Gastroesophageal sphincter (tissue), 4 donors: ENCODE data around the gene SLC17A8. TPM values are rescaled to one million over a fixed set of nuclear protein-coding genes. Genes with fewer than 3 reads are reported as not detected.
"Not testable (repeated sequence)": the region's sequence is repeated elsewhere in the genome, so short reads cannot be mapped to it uniquely, and the experiment has no call there.

Experiments used
- ATAC-seq: fragments of 150-250 bp; one replicate; pipeline ENCODE4 v1.9.1; 2016; ENCODE audit warnings: mild to moderate bottlenecking, moderate library complexity
- H3K27ac ChIP-seq, 4 donors: fragments of 200-600 bp; sonication (generic) in 3 of 4; 1 replicate in 3 of 4; 2 replicates in 1 of 4; pipeline ENCODE4 v1.5.1; 2016 to 2019
- H3K27me3 ChIP-seq: fragments of 200-600 bp; sonication (generic); one replicate; pipeline ENCODE4 v1.5.1; 2019
- H3K36me3 ChIP-seq, 2 donors: fragments of 200-600 bp; sonication (generic); one replicate each; pipeline ENCODE4 v1.5.1; 2019; ENCODE audit warnings: control low read depth in 1 of 2
- H3K4me1 ChIP-seq, 3 donors: fragments of 200-600 bp; sonication (generic); 1 replicate in 2 of 3; 2 replicates in 1 of 3; pipeline ENCODE4 v1.5.1; 2016 to 2019; ENCODE audit warnings: control low read depth in 2 of 3
- H3K4me3 ChIP-seq, 2 donors: fragments of 200-600 bp; sonication (generic); one replicate each; pipeline ENCODE4 v1.5.1; 2019; ENCODE audit warnings: mild to moderate bottlenecking in 1 of 2, moderate library complexity in 1 of 2
- H3K9me3 ChIP-seq, 3 donors: fragments of 200-600 bp; sonication (generic); one replicate each; pipeline ENCODE4 v1.5.1; 2017 to 2019; ENCODE audit warnings: control low read depth in 2 of 3
- CTCF ChIP-seq, 4 experiments: fragments of 200-600 bp in 2 of 4; fragments of 450-650 bp in 2 of 4; sonication (generic) in 1 of 4; IDR thresholded peaks; one replicate each; pipeline ENCODE4 v1.5.1; 2017 to 2019; ENCODE audit warnings: antibody characterized with exemption in 4 of 4, mild to moderate bottlenecking in 2 of 4, moderate library complexity in 2 of 4
- EP300 ChIP-seq: sonication (generic); formaldehyde crosslinking; IDR thresholded peaks from one replicate; pipeline ENCODE4 v1.6.1; 2017; ENCODE audit warnings: antibody characterized with exemption, mild to moderate bottlenecking
- POLR2A ChIP-seq, 2 donors: fragments of 450-650 bp; IDR thresholded peaks; one replicate each; pipeline ENCODE4 v1.6.1; 2017; ENCODE audit warnings: antibody characterized with exemption in 2 of 2, mild to moderate bottlenecking in 2 of 2, moderate library complexity in 1 of 2
- POLR2AphosphoS5 ChIP-seq: sonication (generic); formaldehyde crosslinking; IDR thresholded peaks from one replicate; pipeline ENCODE4 v1.6.1; 2017; ENCODE audit warnings: antibody characterized with exemption
- WGBS, 2 donors: methylation state at CpG; one replicate each; pipeline ENCODE4 v1.1.5; 2018; ENCODE audit warnings: low coverage in 1 of 2; 5-methylcytosine and 5-hydroxymethylcytosine counted together
- total RNA-seq, 4 donors: library from RNA; depleted of rRNA; stranded (reverse); fragments of >200 nt; gene quantifications; one replicate each; pipeline ENCODE4 v1.1.0, GENCODE V29; 2016

The SLC17A8 gene
- total RNA-seq, 4 donors from 2014 or later: not detected

- TF ChIP-seq POLR2A (IDR thresholded peaks at IDR 0.05) (no peak), EP300 (no peak), POLR2AphosphoS5 (no peak), CTCF (IDR thresholded peaks at IDR 0.05) (no peak)
- no peak overlapping the region for H3K4me3 ChIP-seq
- ATAC-seq: no peak
- H3K4me1 ChIP-seq: no peaks in the 10 kb centered on the region
- no peaks in the 10 kb centered on the region for H3K36me3 ChIP-seq
- H3K27me3 ChIP-seq: no peaks in the 10 kb centered on the region
- H3K27ac ChIP-seq: no peak overlapping the region
- H3K9me3 ChIP-seq: no peaks in the 10 kb centered on the region
- 84 to 94% methylated on average over 5 to 6 of the region's 6 CpGs for WGBS, 2 donors
Observed at GRCh38 chr12:100413001-100413400, 56.1 kb downstream of the SLC17A8 start.

GRCh38 chr12:100414739-100415138 is 57.9 kb downstream of the SLC17A8 start:
- Histone ChIP-seq H3K36me3 (no peaks in the 10 kb centered on the region), H3K9me3 (no peaks in the 10 kb centered on the region), H3K27me3 (no peaks in the 10 kb centered on the region), H3K4me3 (no peak overlapping the region), H3K4me1 (no peaks in the 10 kb centered on the region), H3K27ac (no peak overlapping the region)
- TF ChIP-seq POLR2A (IDR thresholded peaks at IDR 0.05): no peak
- no peak for TF ChIP-seq EP300
- no peak for TF ChIP-seq CTCF (IDR thresholded peaks at IDR 0.05)
- no peak for TF ChIP-seq POLR2AphosphoS5
- no peak for ATAC-seq
- 60 to 75% methylated on average over 4 of the region's 4 CpGs for WGBS, 2 donors

- no peaks in the 10 kb centered on the region for H3K27me3 ChIP-seq
- no peak for ATAC-seq
- H3K4me1 ChIP-seq: no peaks in the 10 kb centered on the region
- no peaks in the 10 kb centered on the region for H3K36me3 ChIP-seq
- no peak overlapping the region for H3K27ac ChIP-seq
- TF ChIP-seq POLR2AphosphoS5: no peak
- TF ChIP-seq EP300: no peak
- TF ChIP-seq CTCF (IDR thresholded peaks at IDR 0.05): no peak
- no peak for TF ChIP-seq POLR2A (IDR thresholded peaks at IDR 0.05)
- H3K9me3 ChIP-seq: peaks cover 0 to 14% (median 0%) of the 10 kb centered on the region in 3 donors
- no peak overlapping the region for H3K4me3 ChIP-seq
Observed at GRCh38 chr12:100422646-100423045, 65.8 kb downstream of the SLC17A8 start.

GRCh38 chr12:100426145-100426544 is 69.3 kb downstream of the SLC17A8 start:
- Histone ChIP-seq H3K9me3 (peaks cover 0 to 14% (median 0%) of the 10 kb centered on the region in 3 donors), H3K36me3 (no peaks in the 10 kb centered on the region), H3K27me3 (no peaks in the 10 kb centered on the region), H3K27ac (no peak overlapping the region), H3K4me1 (no peaks in the 10 kb centered on the region), H3K4me3 (no peak overlapping the region)
- WGBS, 2 donors: 69% methylated on average over 1 of the region's 1 CpG; no CpG with 5 or more reads in 1 of the 2 donors
- no peak for TF ChIP-seq POLR2AphosphoS5
- TF ChIP-seq POLR2A (IDR thresholded peaks at IDR 0.05): no peak
- TF ChIP-seq EP300: no peak
- TF ChIP-seq CTCF (IDR thresholded peaks at IDR 0.05): no peak
- ATAC-seq: no peak

GRCh38 chr12:100427078-100427477 is 70.2 kb downstream of the SLC17A8 start:
- no peak for TF ChIP-seq EP300
- no peak for TF ChIP-seq POLR2AphosphoS5
- TF ChIP-seq CTCF (IDR thresholded peaks at IDR 0.05): no peak
- TF ChIP-seq POLR2A (IDR thresholded peaks at IDR 0.05): no peak
- H3K27ac ChIP-seq: no peak overlapping the region
- 53 to 73% methylated on average over 2 to 3 of the region's 3 CpGs for WGBS, 2 donors
- no peak for ATAC-seq
- no peak overlapping the region for H3K4me3 ChIP-seq
- peaks cover 0 to 14% (median 0%) of the 10 kb centered on the region in 3 donors for H3K9me3 ChIP-seq
- H3K36me3 ChIP-seq: no peaks in the 10 kb centered on the region
- no peaks in the 10 kb centered on the region for H3K27me3 ChIP-seq
- no peaks in the 10 kb centered on the region for H3K4me1 ChIP-seq

- H3K4me1 ChIP-seq, H3K27ac ChIP-seq, H3K36me3 ChIP-seq, H3K4me3 ChIP-seq, ATAC-seq, H3K27me3 ChIP-seq, H3K9me3 ChIP-seq: not testable (repeated sequence)
- WGBS, 2 donors: no CpG with 5 or more reads among the region's 32 CpGs
Observed at GRCh38 chr12:100430251-100430650, 73.4 kb downstream of the SLC17A8 start.
